OCI-LY3 (cell line): Measurements from ENCODE around the gene MYOF.

Experiments
- CTCF ChIP-seq: fragments of 200-600, 300-600 bp; sonication (generic); IDR thresholded peaks from 2 replicates; pipeline ENCODE4 v1.5.1; 2014; ENCODE audit warnings: antibody characterized with exemption, low read length, low read depth
- EZH2phosphoT487 ChIP-seq: fragments of 200-600 bp; shearing (Covaris generic); IDR thresholded peaks from 2 replicates; pipeline ENCODE4 v1.6.1; 2018; ENCODE audit warnings: antibody characterized with exemption, mixed run types, low read depth

- TF ChIP-seq EZH2phosphoT487 = no peak
- no peak for TF ChIP-seq CTCF
Observed at GRCh38 chr10:93337309-93337721, 144.8 kb downstream of the MYOF start.
